Activated CD8-positive, alpha-beta T cell treated with anti-CD3 and anti-CD28 coated beads for 36 hours (primary cell): Measurements from ENCODE around the gene THADA. TPM values are rescaled to one million over a fixed set of nuclear protein-coding genes. Genes with fewer than 3 reads are reported as not detected.

Source experiments
- ATAC-seq: fragments of 200-7000 bp; cut with Tn5 transposase; one replicate; pipeline ENCODE4 v1.10.0; 2021; ENCODE audit warnings: mild to moderate bottlenecking, moderate library complexity
- CTCF ChIA-PET: fragments of 350-600 bp; sonication (Branson Sonifier 250); formaldehyde crosslinking; loops from one replicate; lab custom pipeline; 2021; ENCODE audit warnings: antibody characterized with exemption; lab: Charles Lee
- POLR2A ChIA-PET: fragments of 350-600 bp; sonication (Branson Sonifier 250); formaldehyde crosslinking; loops from one replicate; lab custom pipeline; 2021; ENCODE audit warnings: antibody characterized with exemption; lab: Charles Lee
- DNase-seq: peaks from one replicate; pipeline ENCODE4 v3.0.0-alpha.2; 2020
- H3K27ac Mint-ChIP-seq: one replicate; pipeline ENCODE4 v1.8.0; 2021; ENCODE audit warnings: mild to moderate bottlenecking, mixed read lengths
- H3K27me3 Mint-ChIP-seq: one replicate; pipeline ENCODE4 v1.8.0; 2021; ENCODE audit warnings: mixed read lengths
- H3K36me3 Mint-ChIP-seq: one replicate; pipeline ENCODE4 v1.8.0; 2021; ENCODE audit warnings: low read depth, mixed read lengths
- H3K4me1 Mint-ChIP-seq: one replicate; pipeline ENCODE4 v1.8.0; 2021; ENCODE audit warnings: low read depth, mixed read lengths
- H3K4me3 Mint-ChIP-seq: one replicate; pipeline ENCODE4 v1.8.0; 2021; ENCODE audit warnings: mild to moderate bottlenecking, moderate library complexity, mixed read lengths
- H3K9me3 Mint-ChIP-seq: one replicate; pipeline ENCODE4 v1.8.0; 2021; ENCODE audit warnings: mixed read lengths
- CTCF ChIP-seq: fragments of 200-600 bp; IDR thresholded peaks from one replicate; pipeline ENCODE4 v1.8.0; 2022; ENCODE audit warnings: antibody characterized with exemption, mild to moderate bottlenecking
- intact Hi-C: fragments of 100-400 bp; cut with micrococcal nuclease; formaldehyde crosslinking; loops from one replicate; pipeline ENCODE4 v1.10.0; 2022
- total RNA-seq, 2 experiments: library from RNA; stranded (reverse); gene quantifications; one replicate each; pipeline ENCODE4 v1.2.3, GENCODE V29; 2021

The THADA gene
- total RNA-seq, 2 experiments from 2014 or later = 31.3 to 31.6 TPM

GRCh38 chr2:43343573-43344304, 252.1 kb downstream of the THADA start:
- H3K27me3 Mint-ChIP-seq = no peaks in the 10 kb centered on the region
- H3K4me1 Mint-ChIP-seq = no peaks in the 10 kb centered on the region
- no peak for ATAC-seq
- no peak overlapping the region for H3K4me3 Mint-ChIP-seq
- TF ChIP-seq CTCF = no peak
- ChIA-PET CTCF (no interaction called here), POLR2A (no interaction called here)
- intact Hi-C loops = no loop called here
- no peak for DNase-seq
- no peaks in the 10 kb centered on the region for H3K9me3 Mint-ChIP-seq
- H3K27ac Mint-ChIP-seq = no peak overlapping the region
- peaks cover 16% of the 10 kb centered on the region for H3K36me3 Mint-ChIP-seq

GRCh38 chr2:43341959-43342757, 253.7 kb downstream of the THADA start:
- ChIA-PET POLR2A (no interaction called here), CTCF (no interaction called here)
- H3K4me3 Mint-ChIP-seq = no peak overlapping the region
- H3K9me3 Mint-ChIP-seq = no peaks in the 10 kb centered on the region
- peaks cover 19% of the 10 kb centered on the region for H3K36me3 Mint-ChIP-seq
- H3K27ac Mint-ChIP-seq = no peak overlapping the region
- ATAC-seq (no peak), DNase-seq (no peak)
- no peaks in the 10 kb centered on the region for H3K27me3 Mint-ChIP-seq
- peaks cover 2% of the 10 kb centered on the region for H3K4me1 Mint-ChIP-seq
- TF ChIP-seq CTCF = no peak
- intact Hi-C loops = no loop called here

- H3K9me3 Mint-ChIP-seq = no peaks in the 10 kb centered on the region
- peaks cover 7% of the 10 kb centered on the region for H3K4me1 Mint-ChIP-seq
- H3K4me3 Mint-ChIP-seq = no peak overlapping the region
- ATAC-seq (no peak), DNase-seq (no peak)
- ChIA-PET CTCF (interaction anchor here (0.5 kb wide), 1 partner anchor 90 kb away, joined by 3 read pairs; no protein-coding TSS in a partner anchor), POLR2A (interaction anchor here (0.5 kb wide), 1 partner anchor 391 kb away, joined by 3 read pairs; no protein-coding TSS in a partner anchor)
- H3K27ac Mint-ChIP-seq = no peak overlapping the region
- no peaks in the 10 kb centered on the region for H3K27me3 Mint-ChIP-seq
- intact Hi-C loops = no loop called here
- TF ChIP-seq CTCF = no peak
- peaks cover 19% of the 10 kb centered on the region for H3K36me3 Mint-ChIP-seq
These were observed 254.9 kb downstream of the THADA start for GRCh38 chr2:43340945-43341356.

DNA sequence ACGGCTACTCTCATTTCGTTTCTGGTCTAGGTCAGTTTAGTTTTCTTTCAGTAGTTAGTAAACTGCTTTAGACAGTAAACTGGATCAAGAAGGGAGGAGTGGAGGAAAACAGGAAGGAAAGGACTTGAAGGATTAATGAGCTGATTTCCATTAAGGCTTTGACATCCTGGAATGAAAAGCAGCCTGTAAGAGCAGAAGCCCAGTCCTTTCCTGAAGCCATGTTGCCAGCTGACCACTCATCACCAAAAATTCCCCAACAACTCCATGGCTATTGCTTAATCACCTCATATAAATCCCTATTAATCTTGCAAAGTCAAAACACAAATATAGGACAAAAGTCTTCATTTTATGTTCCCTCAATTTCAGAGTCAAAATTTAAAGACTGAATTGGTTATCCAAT, 255.8 kb downstream of the THADA start:
- ATAC-seq (no peak), DNase-seq (no peak)
- Mint-ChIP-seq H3K36me3 (peaks cover 19% of the 10 kb centered on the region), H3K27me3 (no peaks in the 10 kb centered on the region), H3K27ac (no peak overlapping the region), H3K4me1 (peaks cover 7% of the 10 kb centered on the region), H3K4me3 (no peak overlapping the region), H3K9me3 (no peaks in the 10 kb centered on the region)
- intact Hi-C loops = no loop called here
- POLR2A ChIA-PET = no interaction called here
- no peak for TF ChIP-seq CTCF
- CTCF ChIA-PET = no interaction called here

DNA sequence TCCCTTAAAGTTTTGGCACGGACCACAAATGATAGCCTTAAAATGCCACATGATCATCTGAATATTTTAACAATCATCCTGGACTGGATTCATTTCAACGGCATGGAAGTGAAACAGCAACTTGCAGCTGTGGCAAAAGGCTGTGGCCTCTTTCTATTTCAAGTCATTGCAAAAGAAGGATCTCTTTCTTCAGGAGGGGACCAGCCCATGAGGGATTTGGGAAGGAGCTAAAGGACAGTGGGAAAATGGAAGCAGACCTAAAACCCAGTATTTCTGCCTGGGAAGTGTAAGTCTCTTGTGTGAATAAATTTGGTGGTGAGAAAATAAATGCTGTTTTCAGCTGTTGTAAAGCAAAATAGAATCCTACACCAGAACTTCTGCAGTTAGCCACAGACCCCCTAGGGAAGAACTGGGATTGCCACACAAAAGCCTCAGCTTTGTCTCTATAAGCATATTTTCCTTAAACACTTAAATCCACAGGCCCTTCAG, 262.1 kb downstream of the THADA start:
- ATAC-seq (no peak), DNase-seq (no peak)
- CTCF ChIA-PET = no interaction called here
- Mint-ChIP-seq H3K36me3 (peaks cover 13% of the 10 kb centered on the region), H3K27me3 (no peaks in the 10 kb centered on the region), H3K9me3 (no peaks in the 10 kb centered on the region), H3K4me3 (no peak overlapping the region), H3K27ac (no peak overlapping the region), H3K4me1 (peaks cover 7% of the 10 kb centered on the region)
- POLR2A ChIA-PET = no interaction called here
- intact Hi-C loops = no loop called here
- TF ChIP-seq CTCF = no peak
